ENCODE data around the gene WNT1. TPM values are rescaled to one million over a fixed set of nuclear protein-coding genes. Genes with fewer than 3 reads are reported as not detected.

WNT1 gene
- not detected for polyA plus RNA-seq (2012; ENCODE audit: insufficient read length, low read depth)

GRCh38 chr12:48978291-48978740 lies at the start of gene WNT1:
Gene WNT1 (plus strand): TSS chr12:48978322. CDS start chr12:48978651, 329 bp downstream.
- TF ChIP-seq FOXP2 (optimal IDR thresholded peaks at IDR 0.05; ENCODE audit: borderline replicate concordance, extremely low read depth, extremely low read length, insufficient read depth) (no peak), POLR2AphosphoS5 (IDR thresholded peaks at IDR 0.05; ENCODE audit: low read depth, low read length) (no peak), SIN3A (IDR thresholded peaks at IDR 0.05; ENCODE audit: borderline replicate concordance, insufficient read depth, low read length) (no peak), REST (IDR thresholded peaks at IDR 0.05; ENCODE audit: insufficient read depth in 1 of 2, low read depth in 2 of 2, low read length in 2 of 2) (no peak), TAF1 (IDR thresholded peaks at IDR 0.05; ENCODE audit: borderline replicate concordance, insufficient read depth, low read length) (no peak)

GRCh38 chr12:48929551-48929950 lies 48.6 kb upstream of the WNT1 start:
- TF ChIP-seq TAF1 (IDR thresholded peaks at IDR 0.05; ENCODE audit: borderline replicate concordance, insufficient read depth, low read length) = no peak
- no peak for TF ChIP-seq REST (IDR thresholded peaks at IDR 0.05; ENCODE audit: insufficient read depth in 1 of 2, low read depth in 2 of 2, low read length in 2 of 2)
- no peak for TF ChIP-seq FOXP2 (optimal IDR thresholded peaks at IDR 0.05; ENCODE audit: borderline replicate concordance, extremely low read depth, extremely low read length, insufficient read depth)
- TF ChIP-seq SIN3A (IDR thresholded peaks at IDR 0.05; ENCODE audit: borderline replicate concordance, insufficient read depth, low read length) = no peak

GRCh38 chr12:48930475-48930874 lies 47.6 kb upstream of the WNT1 start:
- TF ChIP-seq TAF1 (IDR thresholded peaks at IDR 0.05; ENCODE audit: borderline replicate concordance, insufficient read depth, low read length) (no peak), SIN3A (IDR thresholded peaks at IDR 0.05; ENCODE audit: borderline replicate concordance, insufficient read depth, low read length) (no peak), FOXP2 (optimal IDR thresholded peaks at IDR 0.05; ENCODE audit: borderline replicate concordance, extremely low read depth, extremely low read length, insufficient read depth) (no peak), REST (IDR thresholded peaks at IDR 0.05; ENCODE audit: insufficient read depth in 1 of 2, low read depth in 2 of 2, low read length in 2 of 2) (no peak), POLR2AphosphoS5 (IDR thresholded peaks at IDR 0.05; ENCODE audit: low read depth, low read length) (no peak)

DNA sequence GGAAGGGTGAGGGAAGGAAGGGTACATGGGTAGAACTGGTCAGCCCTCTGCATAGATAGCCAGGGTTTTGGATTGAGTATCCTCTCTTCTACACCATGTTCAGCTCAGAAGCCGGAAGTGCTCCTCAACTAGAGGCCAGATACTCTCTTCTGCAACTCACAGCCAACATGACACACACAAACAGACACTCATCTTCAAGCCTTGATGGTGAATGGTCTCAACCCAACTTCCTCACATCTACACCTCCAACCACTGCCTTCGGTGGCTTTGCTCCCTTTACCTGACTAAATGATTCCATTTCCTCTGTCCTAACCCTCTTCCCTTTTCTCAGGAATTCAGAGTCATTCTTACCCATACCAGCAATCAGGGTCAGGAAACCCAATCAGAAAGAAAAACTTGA lies 45.2 kb upstream of the WNT1 start:
- TF ChIP-seq TAF1 (IDR thresholded peaks at IDR 0.05; ENCODE audit: borderline replicate concordance, insufficient read depth, low read length) = no peak
- TF ChIP-seq POLR2AphosphoS5 (IDR thresholded peaks at IDR 0.05; ENCODE audit: low read depth, low read length) = no peak
- TF ChIP-seq FOXP2 (optimal IDR thresholded peaks at IDR 0.05; ENCODE audit: borderline replicate concordance, extremely low read depth, extremely low read length, insufficient read depth) = no peak
- no peak for TF ChIP-seq REST (IDR thresholded peaks at IDR 0.05; ENCODE audit: insufficient read depth in 1 of 2, low read depth in 2 of 2, low read length in 2 of 2)
- TF ChIP-seq SIN3A (IDR thresholded peaks at IDR 0.05; ENCODE audit: borderline replicate concordance, insufficient read depth, low read length) = no peak
